Measurements from ENCODE around the gene MTHFSD.

DNA sequence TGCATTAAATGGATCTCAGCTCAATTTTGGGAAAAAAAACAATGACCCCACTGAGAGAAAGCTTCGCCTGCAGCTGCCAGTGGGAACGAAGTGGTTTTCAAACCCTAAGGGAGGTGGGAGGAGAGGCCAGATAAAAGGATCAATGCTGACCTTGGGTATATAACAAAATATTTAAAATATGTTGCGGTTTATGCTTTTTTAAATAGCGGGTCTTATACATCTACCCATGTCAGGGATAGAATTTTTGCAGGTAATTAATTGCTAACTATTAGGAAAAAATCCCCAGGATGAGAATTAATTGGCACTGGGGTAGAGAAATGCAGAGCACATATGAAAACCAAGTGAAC is 55.6 kb downstream of the MTHFSD start:
- TF ChIP-seq, protein P1, sequence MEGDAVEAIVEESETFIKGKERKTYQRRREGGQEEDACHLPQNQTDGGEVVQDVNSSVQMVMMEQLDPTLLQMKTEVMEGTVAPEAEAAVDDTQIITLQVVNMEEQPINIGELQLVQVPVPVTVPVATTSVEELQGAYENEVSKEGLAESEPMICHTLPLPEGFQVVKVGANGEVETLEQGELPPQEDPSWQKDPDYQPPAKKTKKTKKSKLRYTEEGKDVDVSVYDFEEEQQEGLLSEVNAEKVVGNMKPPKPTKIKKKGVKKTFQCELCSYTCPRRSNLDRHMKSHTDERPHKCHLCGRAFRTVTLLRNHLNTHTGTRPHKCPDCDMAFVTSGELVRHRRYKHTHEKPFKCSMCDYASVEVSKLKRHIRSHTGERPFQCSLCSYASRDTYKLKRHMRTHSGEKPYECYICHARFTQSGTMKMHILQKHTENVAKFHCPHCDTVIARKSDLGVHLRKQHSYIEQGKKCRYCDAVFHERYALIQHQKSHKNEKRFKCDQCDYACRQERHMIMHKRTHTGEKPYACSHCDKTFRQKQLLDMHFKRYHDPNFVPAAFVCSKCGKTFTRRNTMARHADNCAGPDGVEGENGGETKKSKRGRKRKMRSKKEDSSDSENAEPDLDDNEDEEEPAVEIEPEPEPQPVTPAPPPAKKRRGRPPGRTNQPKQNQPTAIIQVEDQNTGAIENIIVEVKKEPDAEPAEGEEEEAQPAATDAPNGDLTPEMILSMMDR (conservative IDR thresholded peaks at IDR 0.05): no peak
- TF ChIP-seq ZFX (IDR thresholded peaks at IDR 0.05): no peak
